NCI-H1930 (cell line): ENCODE results near the gene CACNA1D.
"Not testable (repeated sequence)": the region's sequence is repeated elsewhere in the genome, so short reads cannot be mapped to it uniquely, and the experiment has no call there.

ENCODE experiments used
- DNase-seq, 2 experiments: peaks; one replicate each; lab custom pipeline; 2025; lab: John Stamatoyannopoulos, UW

Gene CACNA1D

DNA sequence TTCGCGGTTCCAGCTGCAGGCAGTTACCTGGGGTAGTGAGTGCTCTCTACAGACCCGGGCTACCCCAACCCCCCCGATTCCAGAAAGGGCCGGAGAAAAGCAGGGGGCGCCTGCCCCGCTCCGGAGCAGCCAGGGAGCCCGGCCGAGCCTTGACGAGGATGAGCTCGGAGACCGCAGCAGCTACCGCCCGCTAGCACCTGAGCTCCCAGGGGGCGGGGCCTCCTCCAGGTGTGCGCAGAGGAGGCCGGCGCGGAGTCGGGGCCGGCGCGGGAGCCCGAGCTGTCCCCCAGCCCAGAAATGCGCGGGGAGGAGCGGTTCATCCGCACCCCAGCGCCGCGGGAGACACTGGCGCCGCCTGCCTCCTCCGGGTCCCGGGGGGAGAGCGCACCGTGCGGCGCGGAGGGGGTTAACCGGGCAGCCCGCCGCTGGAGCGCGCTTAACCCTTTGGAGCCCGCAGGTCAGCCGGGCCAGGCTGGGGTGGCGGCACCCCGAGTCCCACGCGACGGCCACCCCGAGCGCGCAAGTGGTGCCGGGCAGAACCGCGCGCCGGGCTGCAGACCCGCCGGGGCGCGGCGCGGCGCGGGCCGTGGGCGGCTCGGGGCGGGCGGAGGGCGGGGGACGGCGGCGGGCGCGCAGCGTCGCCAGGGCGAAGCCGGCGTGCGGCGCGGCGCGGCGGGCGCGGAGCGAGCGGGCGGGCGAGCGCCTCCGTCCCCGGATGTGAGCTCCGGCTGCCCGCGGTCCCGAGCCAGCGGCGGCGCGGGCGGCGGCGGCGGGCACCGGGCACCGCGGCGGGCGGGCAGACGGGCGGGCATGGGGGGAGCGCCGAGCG is at the start of gene CACNA1D:
TSS of gene CACNA1D (plus strand) at position 649 of the 829 bp plus-strand sequence. CDS start 556 bp downstream, outside the sequence.
- DNase-seq: peak; percentile 13 to 23

DNA sequence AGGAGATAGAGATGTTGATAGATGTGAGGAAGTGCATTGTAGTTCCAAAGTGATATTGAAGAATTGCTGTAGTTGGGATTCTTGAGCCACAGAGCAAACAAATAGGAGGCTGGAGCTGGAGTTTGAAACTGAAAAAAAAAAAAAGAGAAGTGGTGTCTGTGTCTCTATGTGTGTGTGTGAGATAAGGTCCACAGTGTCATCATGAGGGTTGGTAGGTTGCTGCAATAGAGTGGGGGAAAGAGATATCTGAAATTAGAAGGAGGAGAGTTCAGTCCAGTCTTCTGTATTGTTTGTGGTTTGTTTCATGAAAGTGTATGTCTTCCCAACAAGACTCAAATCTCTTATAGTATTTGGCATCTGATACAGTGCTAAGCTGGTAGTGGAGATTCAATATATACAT is 37.3 kb upstream of the CACNA1D start:
- DNase-seq: no peak

DNA sequence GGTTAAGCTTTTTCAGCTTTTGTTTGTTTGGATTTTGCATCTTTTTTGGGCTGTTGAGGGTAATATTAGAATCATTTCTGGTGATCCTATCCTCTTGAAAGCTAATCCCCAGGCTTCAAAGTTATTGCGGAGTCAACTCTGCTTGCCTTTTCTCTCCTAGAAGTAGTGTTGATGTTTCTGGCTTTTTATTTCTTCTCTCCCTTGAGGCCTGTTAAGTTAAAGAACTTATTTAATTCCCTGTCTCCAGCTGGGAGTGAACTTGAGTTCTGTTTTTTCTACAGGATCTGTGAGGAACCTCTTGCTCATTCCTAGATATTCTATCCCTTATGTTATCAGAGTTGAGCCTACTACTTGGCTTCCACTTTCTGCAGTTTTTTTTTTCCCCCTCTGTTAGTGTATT is 34.1 kb upstream of the CACNA1D start:
- no peak for DNase-seq

- DNase-seq: no peak
These were observed 30.0 kb upstream of the CACNA1D start for GRCh38 chr3:53464424-53464823.

DNA sequence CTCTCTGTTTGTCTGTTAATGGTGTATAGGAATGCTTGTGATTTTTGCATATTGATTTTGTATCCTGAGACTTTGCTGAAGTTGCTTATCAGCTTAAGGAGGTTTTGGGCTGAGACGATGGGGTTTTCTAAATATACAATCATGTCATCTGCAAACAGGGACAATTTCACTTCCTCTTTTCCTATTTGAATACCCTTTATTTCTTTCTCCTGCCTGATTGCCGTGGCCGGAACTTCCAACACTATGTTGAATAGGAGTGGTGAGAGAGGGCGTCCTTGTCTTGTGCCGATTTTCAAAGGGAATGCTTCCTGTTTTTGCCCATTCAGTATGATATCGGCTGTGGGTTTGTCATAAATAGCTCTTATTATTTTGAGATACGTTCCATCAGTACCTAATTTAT is 24.7 kb upstream of the CACNA1D start:
- DNase-seq: not testable (repeated sequence)

GRCh38 chr3:53473422-53473821 is 21.0 kb upstream of the CACNA1D start:
- DNase-seq: no peak

DNA sequence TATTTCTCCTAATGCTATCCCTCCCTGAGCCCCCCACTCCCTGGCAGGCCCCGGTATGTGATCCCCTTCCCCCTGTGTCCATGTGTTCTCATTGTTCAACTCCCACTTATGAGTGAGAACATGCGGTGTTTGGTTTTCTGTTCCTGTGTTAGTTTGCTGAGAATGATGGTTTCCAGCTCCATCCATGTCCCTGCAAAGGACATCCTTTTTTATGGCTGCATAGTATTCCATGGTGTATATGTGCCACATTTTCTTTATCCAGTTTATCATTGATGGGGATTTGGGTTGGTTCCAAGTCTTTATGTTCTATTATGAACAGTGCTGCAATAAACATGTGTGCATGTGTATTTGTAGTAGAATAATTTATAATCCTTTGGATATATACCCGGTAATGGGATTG is 18.0 kb upstream of the CACNA1D start:
- not testable (repeated sequence) for DNase-seq

DNA sequence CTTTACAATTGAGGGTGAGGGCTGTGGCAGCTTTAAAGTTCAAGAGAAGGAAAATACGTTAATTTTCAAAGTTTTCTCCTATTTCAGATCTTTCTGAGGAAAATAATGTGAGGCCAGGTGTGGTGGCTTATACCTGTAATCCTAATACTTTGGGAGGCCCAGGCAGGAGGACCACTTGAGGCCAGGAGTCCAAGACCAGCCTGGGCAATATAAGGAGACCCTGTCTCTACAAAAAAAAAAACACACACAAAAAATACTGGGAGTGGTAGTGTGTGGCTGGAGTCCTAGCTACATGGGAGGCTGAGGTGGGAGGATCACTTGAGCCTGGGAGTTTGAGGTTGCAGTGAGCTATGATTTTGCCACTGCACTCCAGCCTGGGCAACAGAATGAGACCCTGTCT is 16.7 kb upstream of the CACNA1D start:
- not testable (repeated sequence) for DNase-seq

- DNase-seq: no peak
These were observed 16.1 kb upstream of the CACNA1D start for GRCh38 chr3:53478166-53478830.

DNA sequence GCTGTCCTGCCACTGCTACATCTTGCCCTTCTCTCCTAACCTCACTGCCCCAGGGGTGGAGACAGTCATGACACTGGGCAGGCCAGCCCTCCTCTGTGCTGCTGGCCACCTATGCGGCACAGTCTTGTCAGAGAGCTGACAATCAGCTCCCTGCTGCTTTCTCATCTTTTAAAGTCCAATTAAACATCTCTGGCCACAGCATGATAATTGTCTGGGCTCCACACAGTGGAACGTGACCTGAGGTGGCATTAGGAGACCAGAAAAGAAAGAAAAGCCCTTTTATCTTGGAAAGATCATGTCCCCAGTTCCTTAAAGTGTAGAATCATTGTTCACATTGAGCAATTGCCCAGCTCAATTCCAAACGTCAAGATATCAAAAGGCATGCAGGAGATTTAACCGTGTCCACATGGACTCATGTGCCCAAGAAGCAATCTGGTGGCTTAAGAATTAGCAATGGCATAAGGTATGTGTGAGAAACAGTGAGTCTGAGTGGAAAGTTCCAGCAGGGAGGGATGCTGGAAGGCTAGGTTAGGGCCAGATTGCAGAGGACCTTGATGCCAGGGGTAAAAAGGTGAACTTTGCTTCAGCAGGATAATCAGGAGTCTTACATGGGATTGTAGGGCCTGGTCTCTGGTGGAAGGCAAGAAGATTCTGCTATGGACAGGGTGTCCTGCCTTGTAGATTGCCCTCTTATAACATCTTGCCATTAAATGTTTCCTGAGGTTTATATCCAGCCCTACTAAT is 15.3 kb upstream of the CACNA1D start:
- DNase-seq: no peak

DNA sequence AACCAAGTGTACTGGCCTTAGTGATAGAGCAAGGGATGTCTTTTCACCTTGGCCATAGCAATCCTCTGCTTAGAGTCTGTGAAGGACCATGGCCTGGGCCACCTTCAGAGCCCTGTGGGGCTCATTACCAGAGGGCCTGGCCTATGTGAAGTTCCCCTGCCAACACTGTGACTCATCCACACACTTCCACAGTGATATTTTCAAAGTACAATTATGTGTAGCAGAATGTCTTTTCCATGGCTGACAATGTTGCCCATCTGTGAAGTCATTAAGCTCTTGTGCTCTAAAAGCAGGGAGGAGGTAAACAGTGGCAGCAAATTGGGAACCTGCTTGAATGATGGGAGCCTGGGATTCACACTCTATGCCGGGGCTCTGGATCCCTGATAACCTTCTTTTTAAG is 12.2 kb upstream of the CACNA1D start:
- DNase-seq: no peak

DNA sequence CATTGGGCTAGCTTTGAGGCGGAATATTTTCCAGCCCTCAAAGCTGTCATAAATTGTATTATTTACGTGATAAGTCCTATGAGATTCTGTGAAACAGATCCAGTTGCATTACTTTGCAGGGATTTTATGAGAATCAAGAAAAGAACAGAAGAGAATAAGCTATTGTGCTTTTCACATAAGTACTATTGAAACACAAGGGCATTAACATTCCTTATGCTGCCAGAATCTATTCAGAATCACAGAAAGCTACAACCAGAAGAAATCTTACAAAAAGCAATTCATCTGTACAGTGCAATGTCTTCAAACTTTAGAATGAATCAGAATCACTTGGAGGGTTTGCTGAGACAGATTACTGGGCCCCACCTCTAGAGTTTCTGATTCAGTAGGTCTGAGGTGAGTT is 10.6 kb upstream of the CACNA1D start:
- DNase-seq: no peak

GRCh38 chr3:53484984-53485383 is 9.4 kb upstream of the CACNA1D start:
- no peak for DNase-seq

GRCh38 chr3:53485675-53486403 is 8.6 kb upstream of the CACNA1D start:
- no peak for DNase-seq

DNA sequence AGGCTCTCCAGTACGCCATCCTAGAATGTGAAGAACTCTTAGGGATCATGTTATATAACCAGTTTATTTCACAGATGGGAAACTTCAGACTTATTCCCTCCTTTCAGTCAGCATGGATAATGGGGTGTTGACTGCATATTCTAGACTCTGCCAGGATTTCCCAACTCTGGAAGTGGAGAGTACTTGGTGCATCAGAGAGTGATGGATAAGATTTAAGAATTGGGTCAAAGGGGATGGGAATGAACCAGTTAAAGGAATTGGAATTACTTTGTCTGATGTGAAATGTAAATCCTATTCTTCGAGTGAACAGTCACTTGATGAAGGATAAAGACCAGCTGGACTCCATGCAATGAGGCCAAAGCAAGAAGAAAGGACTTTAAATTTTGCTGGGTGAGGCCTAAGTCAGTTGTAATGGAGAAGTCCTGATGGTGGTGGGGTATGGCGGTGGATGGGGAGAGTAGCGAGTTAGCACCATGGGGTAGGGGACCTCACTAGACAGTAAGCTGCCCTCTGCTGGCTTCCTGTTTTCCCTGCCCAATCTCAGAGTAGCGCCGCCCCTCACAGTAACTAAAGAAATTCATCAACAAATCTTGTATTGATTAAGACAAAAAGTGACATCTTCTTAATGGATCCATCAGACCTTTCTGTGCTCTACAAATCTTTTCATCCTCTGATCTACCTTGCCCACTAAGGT is 7.3 kb upstream of the CACNA1D start:
- DNase-seq: no peak

- no peak for DNase-seq
These were observed 5.0 kb upstream of the CACNA1D start for GRCh38 chr3:53489386-53489785.

GRCh38 chr3:53489787-53490458 is 4.5 kb upstream of the CACNA1D start:
- no peak for DNase-seq

GRCh38 chr3:53490459-53490968 is 3.9 kb upstream of the CACNA1D start:
- no peak for DNase-seq

GRCh38 chr3:53491276-53491675 is 3.1 kb upstream of the CACNA1D start:
- no peak for DNase-seq

GRCh38 chr3:53493595-53493962 is 832 bp upstream of the CACNA1D start:
- DNase-seq: no peak

DNA sequence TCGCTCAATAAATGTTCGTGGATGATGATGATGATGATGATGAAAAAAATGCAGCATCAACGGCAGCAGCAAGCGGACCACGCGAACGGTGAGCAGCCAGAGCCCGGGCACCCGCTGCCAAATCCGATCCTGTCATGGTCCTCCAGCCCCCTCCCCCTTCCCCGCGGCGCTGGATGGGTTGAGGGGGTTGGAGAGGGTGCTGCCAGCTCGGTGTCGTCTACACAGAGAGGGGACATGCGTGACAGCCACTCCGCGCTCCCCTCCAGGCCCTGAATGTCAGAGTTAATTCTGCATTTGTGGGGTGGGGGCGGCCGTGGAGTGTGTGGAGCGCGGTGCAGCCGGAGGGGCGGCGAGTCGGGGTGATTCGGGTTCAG is 722 bp downstream of the CACNA1D start:
- no peak for DNase-seq
